Measurements from ENCODE around the gene PIH1D1. TPM values are rescaled to one million over a fixed set of nuclear protein-coding genes. Genes with fewer than 3 reads are reported as not detected.
A peak's percentile ranks its signal among the peaks of the same experiment; 100 is the strongest.

PIH1D1 gene
- total and polyA plus RNA-seq, 2 experiments from 2014 or later: 72.1 to 79.8 TPM

DNA sequence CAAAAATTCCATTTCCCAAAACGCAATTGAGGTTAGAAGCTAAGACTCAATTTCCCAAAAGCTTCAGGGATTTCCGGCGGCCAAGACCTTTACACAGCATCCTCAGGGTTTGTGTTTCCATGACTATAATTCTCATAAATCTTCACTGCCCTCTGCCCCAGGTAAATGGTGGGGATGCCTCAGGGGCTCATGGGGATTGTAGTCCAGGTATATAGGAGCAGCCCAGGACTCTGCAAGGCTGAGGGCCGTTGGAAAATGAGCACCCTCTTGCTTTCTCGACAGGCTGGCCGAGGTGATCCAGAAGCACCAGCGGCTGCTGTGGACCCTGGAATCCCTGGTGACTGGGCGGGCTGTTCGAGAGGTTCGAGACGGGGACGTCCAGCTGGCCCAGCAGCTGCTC is 7.8 kb upstream of the PIH1D1 start:
- Histone ChIP-seq H3K27me3 (no peaks in the 10 kb centered on the region), H3K4me1 (ENCODE audit: insufficient read depth) (peaks cover 1% of the 10 kb centered on the region), H3K4me2 (no peak overlapping the region), H4K20me1 (ENCODE audit: insufficient read depth, poor library complexity, severe bottlenecking) (no peaks in the 10 kb centered on the region), H3K36me3 (replicated peaks; ENCODE audit: insufficient read depth, low read depth) (peaks cover 2% of the 10 kb centered on the region), H3K9me3 (ENCODE audit: low read depth) (no peaks in the 10 kb centered on the region), H3K27ac (no peak overlapping the region), H3K9me2 (replicated peaks; ENCODE audit: insufficient read depth) (no peaks in the 10 kb centered on the region), H3K79me2 (peaks cover 5% of the 10 kb centered on the region), H3K4me3 (no peak overlapping the region), H2AFZ (no peak overlapping the region)
- 90% methylated on average over 12 of the region's 12 CpGs for WGBS (ENCODE audit: low lambda C conversion rate, missing lambda C conversion rate)
- TF ChIP-seq, protein P1, sequence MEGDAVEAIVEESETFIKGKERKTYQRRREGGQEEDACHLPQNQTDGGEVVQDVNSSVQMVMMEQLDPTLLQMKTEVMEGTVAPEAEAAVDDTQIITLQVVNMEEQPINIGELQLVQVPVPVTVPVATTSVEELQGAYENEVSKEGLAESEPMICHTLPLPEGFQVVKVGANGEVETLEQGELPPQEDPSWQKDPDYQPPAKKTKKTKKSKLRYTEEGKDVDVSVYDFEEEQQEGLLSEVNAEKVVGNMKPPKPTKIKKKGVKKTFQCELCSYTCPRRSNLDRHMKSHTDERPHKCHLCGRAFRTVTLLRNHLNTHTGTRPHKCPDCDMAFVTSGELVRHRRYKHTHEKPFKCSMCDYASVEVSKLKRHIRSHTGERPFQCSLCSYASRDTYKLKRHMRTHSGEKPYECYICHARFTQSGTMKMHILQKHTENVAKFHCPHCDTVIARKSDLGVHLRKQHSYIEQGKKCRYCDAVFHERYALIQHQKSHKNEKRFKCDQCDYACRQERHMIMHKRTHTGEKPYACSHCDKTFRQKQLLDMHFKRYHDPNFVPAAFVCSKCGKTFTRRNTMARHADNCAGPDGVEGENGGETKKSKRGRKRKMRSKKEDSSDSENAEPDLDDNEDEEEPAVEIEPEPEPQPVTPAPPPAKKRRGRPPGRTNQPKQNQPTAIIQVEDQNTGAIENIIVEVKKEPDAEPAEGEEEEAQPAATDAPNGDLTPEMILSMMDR (IDR thresholded peaks at IDR 0.05; ENCODE audit: poor library complexity): no peak
- TF ChIP-seq EZH2 (IDR thresholded peaks at IDR 0.05; ENCODE audit: borderline replicate concordance): no peak
- TF ChIP-seq EZH2phosphoT487 (IDR thresholded peaks at IDR 0.05; ENCODE audit: low read depth, severe bottlenecking, unreplicated experiment): no peak
- DNase-seq (ENCODE audit: low spot score): no peak

DNA sequence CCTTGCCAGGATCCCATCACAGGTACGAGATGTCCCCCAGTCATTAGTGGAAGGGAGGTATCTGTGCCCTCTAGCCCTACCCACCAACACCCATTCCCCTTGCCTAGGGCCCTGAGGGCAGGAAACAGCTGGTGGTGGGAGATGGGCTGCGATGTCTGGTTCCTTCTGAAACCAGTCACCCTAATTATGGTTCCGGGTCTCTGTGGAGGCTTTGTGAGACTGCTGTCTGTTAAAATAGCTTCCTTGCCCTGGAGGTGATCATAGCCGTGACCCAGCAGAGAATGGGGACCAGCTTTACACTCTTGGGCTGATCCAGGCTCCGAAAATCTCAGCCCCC is 6.9 kb upstream of the PIH1D1 start:
- no peak for DNase-seq (ENCODE audit: low spot score)
- TF ChIP-seq EZH2phosphoT487 (IDR thresholded peaks at IDR 0.05; ENCODE audit: low read depth, severe bottlenecking, unreplicated experiment): no peak
- TF ChIP-seq, protein P1 (IDR thresholded peaks at IDR 0.05; ENCODE audit: poor library complexity): no peak
- no peak for TF ChIP-seq EZH2 (IDR thresholded peaks at IDR 0.05; ENCODE audit: borderline replicate concordance)
- peaks cover 7% of the 10 kb centered on the region for H3K4me1 ChIP-seq (ENCODE audit: insufficient read depth)
- WGBS (ENCODE audit: low lambda C conversion rate, missing lambda C conversion rate): 88% methylated on average over 5 of the region's 5 CpGs
- no peak overlapping the region for H3K4me3 ChIP-seq
- peaks cover 2% of the 10 kb centered on the region for H3K36me3 ChIP-seq (replicated peaks; ENCODE audit: insufficient read depth, low read depth)
- H3K4me2 ChIP-seq: no peak overlapping the region
- H3K79me2 ChIP-seq: peaks cover 11% of the 10 kb centered on the region
- H3K27ac ChIP-seq: peak overlapping the region; percentile 37
- no peaks in the 10 kb centered on the region for H4K20me1 ChIP-seq (ENCODE audit: insufficient read depth, poor library complexity, severe bottlenecking)
- H3K27me3 ChIP-seq: no peaks in the 10 kb centered on the region
- no peaks in the 10 kb centered on the region for H3K9me2 ChIP-seq (replicated peaks; ENCODE audit: insufficient read depth)
- H3K9me3 ChIP-seq (ENCODE audit: low read depth): no peaks in the 10 kb centered on the region
- no peak overlapping the region for H2AFZ ChIP-seq

DNA sequence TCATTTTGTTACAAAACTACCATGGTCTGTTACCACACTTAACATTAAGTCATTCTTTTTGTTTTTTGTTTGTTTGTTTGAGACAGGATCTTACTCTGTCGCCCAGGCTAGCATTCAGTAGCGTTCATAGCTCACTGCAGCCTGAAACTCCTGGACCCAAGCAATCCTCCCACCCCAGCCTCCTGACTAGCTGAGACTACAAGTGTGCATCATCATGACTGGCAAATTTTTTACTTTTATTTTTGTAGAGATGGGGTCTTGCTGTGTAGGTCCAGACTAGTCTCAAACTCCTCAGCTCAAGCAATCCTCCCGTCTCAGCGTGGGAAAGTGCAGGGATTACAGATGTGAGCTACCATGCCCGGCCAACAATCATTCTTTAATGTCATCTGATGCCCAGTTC is 4.7 kb upstream of the PIH1D1 start:
- Histone ChIP-seq H3K79me2 (peaks cover 11% of the 10 kb centered on the region), H3K9me2 (replicated peaks; ENCODE audit: insufficient read depth) (no peaks in the 10 kb centered on the region), H3K4me1 (ENCODE audit: insufficient read depth) (peaks cover 7% of the 10 kb centered on the region), H3K27me3 (no peaks in the 10 kb centered on the region), H3K4me2 (no peak overlapping the region), H3K9me3 (ENCODE audit: low read depth) (no peaks in the 10 kb centered on the region), H3K27ac (no peak overlapping the region), H4K20me1 (ENCODE audit: insufficient read depth, poor library complexity, severe bottlenecking) (no peaks in the 10 kb centered on the region), H2AFZ (no peak overlapping the region), H3K36me3 (replicated peaks; ENCODE audit: insufficient read depth, low read depth) (peaks cover 2% of the 10 kb centered on the region), H3K4me3 (no peak overlapping the region)
- no peak for DNase-seq (ENCODE audit: low spot score)
- WGBS (ENCODE audit: low lambda C conversion rate, missing lambda C conversion rate): 95% methylated on average over 5 of the region's 5 CpGs
- TF ChIP-seq EZH2phosphoT487 (IDR thresholded peaks at IDR 0.05; ENCODE audit: low read depth, severe bottlenecking, unreplicated experiment) (no peak), EZH2 (IDR thresholded peaks at IDR 0.05; ENCODE audit: borderline replicate concordance) (no peak)
- TF ChIP-seq, protein P1 (IDR thresholded peaks at IDR 0.05; ENCODE audit: poor library complexity): no peak

DNA sequence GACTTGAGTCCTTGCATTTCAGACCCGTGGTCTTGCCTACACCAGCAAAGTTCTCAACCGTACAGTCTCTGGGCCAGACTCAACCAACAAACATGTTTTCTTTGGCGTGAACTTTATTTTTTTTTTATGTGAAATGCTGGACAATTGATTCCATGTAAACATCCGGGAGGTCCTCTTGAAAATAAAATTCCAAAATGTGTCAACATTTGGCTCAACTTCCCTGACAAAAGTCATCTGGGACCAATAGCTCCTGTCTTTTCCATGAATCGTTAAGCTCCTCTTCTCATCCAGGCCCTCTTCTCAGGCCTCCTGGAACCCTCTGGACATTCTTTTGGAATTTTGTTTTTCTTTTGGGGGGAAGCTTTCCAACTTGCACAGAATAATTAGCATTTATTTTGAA is 4.2 kb upstream of the PIH1D1 start:
- 91% methylated on average over 5 of the region's 5 CpGs for WGBS (ENCODE audit: low lambda C conversion rate, missing lambda C conversion rate)
- no peak for DNase-seq (ENCODE audit: low spot score)
- Histone ChIP-seq H3K9me2 (replicated peaks; ENCODE audit: insufficient read depth) (no peaks in the 10 kb centered on the region), H3K27ac (no peak overlapping the region), H4K20me1 (ENCODE audit: insufficient read depth, poor library complexity, severe bottlenecking) (no peaks in the 10 kb centered on the region), H3K4me2 (no peak overlapping the region), H3K9me3 (ENCODE audit: low read depth) (no peaks in the 10 kb centered on the region), H3K4me1 (ENCODE audit: insufficient read depth) (peaks cover 7% of the 10 kb centered on the region), H3K79me2 (peaks cover 16% of the 10 kb centered on the region), H3K27me3 (no peaks in the 10 kb centered on the region), H2AFZ (no peak overlapping the region), H3K36me3 (replicated peaks; ENCODE audit: insufficient read depth, low read depth) (peaks cover 2% of the 10 kb centered on the region), H3K4me3 (no peak overlapping the region)
- TF ChIP-seq, protein P1 (IDR thresholded peaks at IDR 0.05; ENCODE audit: poor library complexity): no peak
- no peak for TF ChIP-seq EZH2 (IDR thresholded peaks at IDR 0.05; ENCODE audit: borderline replicate concordance)
- TF ChIP-seq EZH2phosphoT487 (IDR thresholded peaks at IDR 0.05; ENCODE audit: low read depth, severe bottlenecking, unreplicated experiment): no peak

Data from hepatocyte (in vitro differentiated cells).